Measurements from ENCODE around the gene CLIP2.

The CLIP2 gene

GRCh38 chr7:74284781-74285259 lies 4.4 kb upstream of the CLIP2 start:
- Mint-ChIP-seq H3K9me3 (no peaks in the 10 kb centered on the region), H3K27ac (peak overlapping the region; percentile 84), H3K4me3 (no peak overlapping the region), H3K4me1 (peaks cover 29% of the 10 kb centered on the region), H3K27me3 (no peaks in the 10 kb centered on the region), H3K36me3 (no peaks in the 10 kb centered on the region)
- ATAC-seq (ENCODE audit: low read depth) (peak; percentile 80), DNase-seq (ENCODE audit: low spot score in 2 of 2) (peak; percentile 46 to 68)

- Mint-ChIP-seq H3K9me3 (no peaks in the 10 kb centered on the region), H3K27me3 (no peaks in the 10 kb centered on the region), H3K27ac (peak overlapping the region; percentile 62), H3K4me1 (peaks cover 28% of the 10 kb centered on the region), H3K4me3 (no peak overlapping the region), H3K36me3 (no peaks in the 10 kb centered on the region)
- DNase-seq (ENCODE audit: low spot score in 2 of 2) = no peak
- no peak for ATAC-seq (ENCODE audit: low read depth)
Measured at GRCh38 chr7:74286131-74286530, 3.1 kb upstream of the CLIP2 start.

- Mint-ChIP-seq H3K4me3 (no peak overlapping the region), H3K4me1 (peaks cover 34% of the 10 kb centered on the region), H3K27ac (peak overlapping the region; percentile 86), H3K9me3 (no peaks in the 10 kb centered on the region), H3K36me3 (no peaks in the 10 kb centered on the region), H3K27me3 (no peaks in the 10 kb centered on the region)
- ATAC-seq (ENCODE audit: low read depth) (no peak), DNase-seq (ENCODE audit: low spot score in 2 of 2) (no peak)
Measured at GRCh38 chr7:74287303-74288033, 1.7 kb upstream of the CLIP2 start.

- Mint-ChIP-seq H3K9me3 (no peaks in the 10 kb centered on the region), H3K27me3 (no peaks in the 10 kb centered on the region), H3K4me1 (peaks cover 37% of the 10 kb centered on the region), H3K27ac (peak overlapping the region; percentile 86), H3K4me3 (peak overlapping the region; percentile 92), H3K36me3 (no peaks in the 10 kb centered on the region)
- DNase-seq (ENCODE audit: low spot score in 2 of 2) = no peak
- ATAC-seq (ENCODE audit: low read depth) = no peak
Measured at GRCh38 chr7:74288034-74288881, 949 bp upstream of the CLIP2 start.

GRCh38 chr7:74289659-74290552 lies 699 bp downstream of the CLIP2 start:
- Mint-ChIP-seq H3K4me1 (peaks cover 29% of the 10 kb centered on the region), H3K27me3 (no peaks in the 10 kb centered on the region), H3K27ac (peak overlapping the region; percentile 46), H3K36me3 (no peaks in the 10 kb centered on the region), H3K4me3 (peak overlapping the region; percentile 84), H3K9me3 (no peaks in the 10 kb centered on the region)
- ATAC-seq (ENCODE audit: low read depth) (peak; percentile 69), DNase-seq (ENCODE audit: low spot score in 2 of 2) (peak; percentile 58 to 64)

- ATAC-seq (ENCODE audit: low read depth) = peak; percentile 14
Measured at GRCh38 chr7:74290553-74290950, 1.3 kb downstream of the CLIP2 start.

GRCh38 chr7:74290981-74291441 lies 1.8 kb downstream of the CLIP2 start:
- no peak for DNase-seq (ENCODE audit: low spot score in 2 of 2)
- Mint-ChIP-seq H3K36me3 (peaks cover 3% of the 10 kb centered on the region), H3K27me3 (no peaks in the 10 kb centered on the region), H3K9me3 (no peaks in the 10 kb centered on the region), H3K4me3 (peak overlapping the region; percentile 84), H3K4me1 (peaks cover 30% of the 10 kb centered on the region), H3K27ac (peak overlapping the region; percentile 46)
- ATAC-seq (ENCODE audit: low read depth) = no peak

More at GRCh38 chr7:74290553-74290950, 1.3 kb downstream of the CLIP2 start:
- H3K27ac Mint-ChIP-seq = peak overlapping the region; percentile 46
- H3K9me3 Mint-ChIP-seq = no peaks in the 10 kb centered on the region
- H3K4me1 Mint-ChIP-seq = peaks cover 30% of the 10 kb centered on the region
- peak overlapping the region; percentile 84 for H3K4me3 Mint-ChIP-seq
- peaks cover 1% of the 10 kb centered on the region for H3K36me3 Mint-ChIP-seq
- no peaks in the 10 kb centered on the region for H3K27me3 Mint-ChIP-seq
- no peak for DNase-seq (ENCODE audit: low spot score in 2 of 2)

GRCh38 chr7:74291535-74291934 lies 2.3 kb downstream of the CLIP2 start:
- no peak overlapping the region for H3K4me3 Mint-ChIP-seq
- no peak for DNase-seq (ENCODE audit: low spot score in 2 of 2)

GRCh38 chr7:74292757-74293576 lies 3.8 kb downstream of the CLIP2 start:
- H3K4me3 Mint-ChIP-seq = peak overlapping the region; percentile 39
- ATAC-seq (ENCODE audit: low read depth) = no peak
- H3K27ac Mint-ChIP-seq = peak overlapping the region; percentile 41
- H3K4me1 Mint-ChIP-seq = peaks cover 29% of the 10 kb centered on the region
- no peaks in the 10 kb centered on the region for H3K9me3 Mint-ChIP-seq
- no peaks in the 10 kb centered on the region for H3K27me3 Mint-ChIP-seq
- peaks cover 4% of the 10 kb centered on the region for H3K36me3 Mint-ChIP-seq
- DNase-seq (ENCODE audit: low spot score in 2 of 2) = no peak

More at GRCh38 chr7:74291535-74291934, 2.3 kb downstream of the CLIP2 start:
- no peak for ATAC-seq (ENCODE audit: low read depth)
- no peaks in the 10 kb centered on the region for H3K9me3 Mint-ChIP-seq
- peaks cover 30% of the 10 kb centered on the region for H3K4me1 Mint-ChIP-seq
- no peak overlapping the region for H3K27ac Mint-ChIP-seq
- no peaks in the 10 kb centered on the region for H3K27me3 Mint-ChIP-seq
- peaks cover 4% of the 10 kb centered on the region for H3K36me3 Mint-ChIP-seq

- ATAC-seq (ENCODE audit: low read depth) (no peak), DNase-seq (ENCODE audit: low spot score in 2 of 2) (no peak)
- no peaks in the 10 kb centered on the region for H3K27me3 Mint-ChIP-seq
- H3K27ac Mint-ChIP-seq = no peak overlapping the region
- H3K9me3 Mint-ChIP-seq = no peaks in the 10 kb centered on the region
- H3K4me1 Mint-ChIP-seq = peaks cover 27% of the 10 kb centered on the region
- peaks cover 4% of the 10 kb centered on the region for H3K36me3 Mint-ChIP-seq
- peak overlapping the region; percentile 39 for H3K4me3 Mint-ChIP-seq
Measured at GRCh38 chr7:74293577-74293908, 4.3 kb downstream of the CLIP2 start.

- no peaks in the 10 kb centered on the region for H3K27me3 Mint-ChIP-seq
Measured at GRCh38 chr7:74294191-74294998, 5.2 kb downstream of the CLIP2 start.

GRCh38 chr7:74297516-74298233 lies 8.5 kb downstream of the CLIP2 start:
- no peak for ATAC-seq (ENCODE audit: low read depth)
- peaks cover 10% of the 10 kb centered on the region for H3K4me1 Mint-ChIP-seq
- no peaks in the 10 kb centered on the region for H3K27me3 Mint-ChIP-seq
- H3K27ac Mint-ChIP-seq = no peak overlapping the region
- no peaks in the 10 kb centered on the region for H3K9me3 Mint-ChIP-seq
- H3K36me3 Mint-ChIP-seq = peaks cover 6% of the 10 kb centered on the region
- no peak overlapping the region for H3K4me3 Mint-ChIP-seq
- no peak for DNase-seq (ENCODE audit: low spot score in 2 of 2)

More at GRCh38 chr7:74294191-74294998, 5.2 kb downstream of the CLIP2 start:
- no peaks in the 10 kb centered on the region for H3K9me3 Mint-ChIP-seq
- ATAC-seq (ENCODE audit: low read depth) = no peak
- DNase-seq (ENCODE audit: low spot score in 2 of 2) = no peak
- H3K4me1 Mint-ChIP-seq = peaks cover 23% of the 10 kb centered on the region
- peak overlapping the region; percentile 43 for H3K27ac Mint-ChIP-seq
- peaks cover 4% of the 10 kb centered on the region for H3K36me3 Mint-ChIP-seq
- no peak overlapping the region for H3K4me3 Mint-ChIP-seq
